H1 (cell line): ENCODE data around the gene CHMP4B. TPM values are rescaled to one million over a fixed set of nuclear protein-coding genes. Genes with fewer than 3 reads are reported as not detected.

Experiments used
- CTCF ChIA-PET: fragments of 300-600 bp; sonication (Branson Sonifier 250); formaldehyde crosslinking; loops from one replicate; lab custom pipeline; 2021; ENCODE audit not compliant: partially characterized antibody; lab: Charles Lee
- POLR2A ChIA-PET: fragments of 300-600 bp; sonication (Branson Sonifier 250); formaldehyde crosslinking; loops from one replicate; lab custom pipeline; 2021; ENCODE audit warnings: inconsistent platforms; ENCODE audit not compliant: partially characterized antibody; lab: Charles Lee
- DNase-seq, 2 experiments: peaks; one replicate each; pipeline versions ENCODE4 v3.0.0 to v3.0.0-alpha.2; 2010 to 2022; ENCODE audit warnings: low spot score in 2 of 2, low read depth in 1 of 2, mixed read lengths in 1 of 2
- FAIRE-seq: peaks from 2 replicates; lab custom pipeline; 2011; peaks lifted over from hg19 to GRCh38; lab: Jason Lieb, UNC
- H2AFZ ChIP-seq: 2 replicates; pipeline ENCODE4 v1.8.1; 2012; ENCODE audit warnings: low read length, inconsistent platforms
- H2AK5ac ChIP-seq: 2 replicates; pipeline ENCODE4 v1.6.1; 2013; ENCODE audit warnings: low read depth, low read length
- H2BK120ac ChIP-seq: replicated peaks from 2 replicates; pipeline ENCODE3; 2013; ENCODE audit warnings: low read depth, low read length, inconsistent platforms
- H2BK12ac ChIP-seq: 2 replicates; pipeline ENCODE4 v1.6.1; 2013; ENCODE audit warnings: low read depth, low read length
- H2BK15ac ChIP-seq: 2 replicates; pipeline ENCODE4 v1.6.1; 2013; ENCODE audit warnings: low read length
- H2BK20ac ChIP-seq: 2 replicates; pipeline ENCODE4 v1.6.1; 2013; ENCODE audit warnings: low read length
- H2BK5ac ChIP-seq: 2 replicates; pipeline ENCODE4 v1.6.1; 2013; ENCODE audit warnings: low read depth, low read length
- H3K14ac ChIP-seq: 2 replicates; pipeline ENCODE4 v1.6.1; 2013; ENCODE audit warnings: inconsistent platforms; ENCODE audit not compliant: insufficient read length
- H3K18ac ChIP-seq: 2 replicates; pipeline ENCODE4 v1.6.1; 2013; ENCODE audit warnings: low read length; ENCODE audit errors: extremely low read depth
- H3K23ac ChIP-seq: 2 replicates; pipeline ENCODE4 v1.6.1; 2013; ENCODE audit warnings: inconsistent platforms; ENCODE audit not compliant: insufficient read length
- H3K23me2 ChIP-seq: 2 replicates; pipeline ENCODE4 v1.6.1; 2013; ENCODE audit warnings: low read depth, low read length
- H3K27ac ChIP-seq: 2 replicates; pipeline ENCODE4 v1.6.1; 2011; ENCODE audit warnings: low read depth, low read length, inconsistent platforms
- H3K27me3 ChIP-seq, 4 experiments: replicated peaks in 1 of 4; 1 replicate in 1 of 4; 2 replicates in 3 of 4; pipeline versions ENCODE4 v1.6.1 to v1.8.1; 2011 to 2013; ENCODE audit warnings: low read length in 3 of 4, mild to moderate bottlenecking in 3 of 4, inconsistent platforms in 2 of 4, mixed read lengths in 2 of 4, moderate library complexity in 1 of 4; ENCODE audit not compliant: control insufficient read depth in 3 of 4, insufficient read depth in 3 of 4; ENCODE audit errors: extremely low read depth in 1 of 4
- H3K36me3 ChIP-seq, 4 experiments: 2 replicates each; pipeline versions ENCODE4 v1.6.1 to v1.8.1; 2011 to 2013; ENCODE audit warnings: mild to moderate bottlenecking in 4 of 4, low read length in 3 of 4, moderate library complexity in 2 of 4, control low read depth in 1 of 4, inconsistent platforms in 1 of 4; ENCODE audit not compliant: insufficient read depth in 4 of 4, control insufficient read depth in 2 of 4
- H3K4ac ChIP-seq: replicated peaks from 2 replicates; pipeline ENCODE3; 2013; ENCODE audit warnings: low read length, low read depth, mixed read lengths, inconsistent platforms; ENCODE audit not compliant: insufficient read length
- H3K4me1 ChIP-seq, 4 experiments: replicated peaks in 1 of 4; 1 replicate in 1 of 4; 2 replicates in 3 of 4; pipeline versions ENCODE4 v1.6.1 to v1.8.1; 2011 to 2013; ENCODE audit warnings: low read length in 3 of 4, inconsistent platforms in 2 of 4, mixed read lengths in 1 of 4; ENCODE audit not compliant: insufficient read depth in 4 of 4, control insufficient read depth in 3 of 4
- H3K4me2 ChIP-seq, 2 experiments: 2 replicates each; pipeline versions ENCODE4 v1.6.1 to v1.8.1; 2011 to 2013; ENCODE audit warnings: low read depth in 2 of 2, low read length in 2 of 2, control low read depth in 1 of 2, inconsistent platforms in 1 of 2, mild to moderate bottlenecking in 1 of 2; ENCODE audit not compliant: insufficient read depth in 1 of 2
- H3K4me3 ChIP-seq, 4 experiments: fragments of 200-600, 300-600 bp in 1 of 4; sonication (generic), shearing (Covaris generic), sonication (Bioruptor Twin) in 1 of 4; 2 replicates each; pipeline versions ENCODE4 v1.5.1 to v1.8.1; 2011 to 2016; ENCODE audit warnings: low read length in 4 of 4, low read depth in 3 of 4, control low read depth in 2 of 4, inconsistent platforms in 2 of 4, mild to moderate bottlenecking in 2 of 4, mixed read lengths in 1 of 4, moderate library complexity in 1 of 4; ENCODE audit not compliant: insufficient read depth in 2 of 4; ENCODE audit errors: extremely low read depth in 1 of 4
- H3K56ac ChIP-seq: replicated peaks from 2 replicates; pipeline ENCODE3; 2013; ENCODE audit warnings: low read depth, mild to moderate bottlenecking, mixed read lengths, low read length, inconsistent platforms; ENCODE audit not compliant: insufficient read length
- H3K79me1 ChIP-seq: 2 replicates; pipeline ENCODE4 v1.6.1; 2013; ENCODE audit warnings: low read depth, low read length, control low read depth
- H3K79me2 ChIP-seq, 2 experiments: 2 replicates each; pipeline versions ENCODE4 v1.6.1 to v1.8.1; 2012 to 2013; ENCODE audit warnings: low read length in 2 of 2, mild to moderate bottlenecking in 2 of 2, inconsistent platforms in 1 of 2; ENCODE audit not compliant: insufficient read depth in 2 of 2, control insufficient read depth in 1 of 2
- H3K9ac ChIP-seq, 4 experiments: replicated peaks in 1 of 4; 1 replicate in 1 of 4; 2 replicates in 3 of 4; pipeline versions ENCODE4 v1.6.1 to v1.8.1; 2011 to 2013; ENCODE audit warnings: low read depth in 3 of 4, low read length in 3 of 4, control low read depth in 2 of 4, mild to moderate bottlenecking in 2 of 4, moderate library complexity in 2 of 4, inconsistent platforms in 1 of 4; ENCODE audit errors: extremely low read depth in 1 of 4
- H3K9me3 ChIP-seq, 2 experiments: 2 replicates each; pipeline versions ENCODE4 v1.6.1 to v1.8.1; 2012 to 2013; ENCODE audit warnings: mild to moderate bottlenecking in 2 of 2, moderate library complexity in 2 of 2, control low read depth in 1 of 2, inconsistent platforms in 1 of 2, low read depth in 1 of 2, low read length in 1 of 2, mixed read lengths in 1 of 2; ENCODE audit not compliant: insufficient read depth in 2 of 2
- H4K20me1 ChIP-seq, 2 experiments: replicated peaks in 1 of 2; 2 replicates each; pipeline versions ENCODE3 to v1.8.1; 2011 to 2013; ENCODE audit warnings: inconsistent platforms in 2 of 2, low read length in 2 of 2, mild to moderate bottlenecking in 1 of 2; ENCODE audit not compliant: insufficient read depth in 2 of 2, control insufficient read depth in 1 of 2
- H4K5ac ChIP-seq: 2 replicates; pipeline ENCODE4 v1.6.1; 2013; ENCODE audit warnings: low read length, low read depth, mixed read lengths, inconsistent platforms; ENCODE audit not compliant: insufficient read length
- H4K8ac ChIP-seq: 2 replicates; pipeline ENCODE4 v1.8.0; 2013; ENCODE audit warnings: mild to moderate bottlenecking, moderate library complexity, low read length, inconsistent platforms; ENCODE audit not compliant: insufficient read depth; ENCODE audit errors: extremely low read depth
- H4K91ac ChIP-seq: replicated peaks from 2 replicates; pipeline ENCODE3; 2013; ENCODE audit warnings: low read length, mixed read lengths, inconsistent platforms; ENCODE audit not compliant: insufficient read length
- BRCA1 ChIP-seq: IDR thresholded peaks from 2 replicates; pipeline ENCODE4 v1.6.1; 2012; ENCODE audit warnings: low read depth, low read length, improper control_type of control experiment
- CBX5 ChIP-seq: fragments of 300-800, 300-1000 bp; sonication (generic); IDR thresholded peaks from 2 replicates; pipeline ENCODE4 v1.7.1; 2016; ENCODE audit warnings: antibody characterized with exemption, low read length, low read depth
- EP300 ChIP-seq, 2 experiments: IDR thresholded peaks; 1 replicate in 1 of 2; 2 replicates in 1 of 2; pipeline ENCODE4 v1.6.1; 2011 to 2012; ENCODE audit warnings: low read depth in 2 of 2, low read length in 2 of 2, mild to moderate bottlenecking in 2 of 2, borderline replicate concordance in 1 of 2, inconsistent platforms in 1 of 2, moderate library complexity in 1 of 2
- EZH2 ChIP-seq: fragments of 200-600 bp; sonication (generic); IDR thresholded peaks from 2 replicates; pipeline ENCODE4 v1.7.1; 2012; ENCODE audit warnings: low read depth, mild to moderate bottlenecking, moderate library complexity, low read length, inconsistent platforms; ENCODE audit not compliant: severe bottlenecking
- KDM5A ChIP-seq: fragments of 200-600 bp; IDR thresholded peaks from 2 replicates; pipeline ENCODE4 v1.7.1; 2012; ENCODE audit warnings: mild to moderate bottlenecking, low read length, inconsistent platforms, mixed read lengths
- POLR2AphosphoS5 ChIP-seq: IDR thresholded peaks from 2 replicates; pipeline ENCODE4 v1.6.1; 2011; ENCODE audit warnings: low read depth, low read length
- RNF2 ChIP-seq: fragments of 200-900, 300-1000 bp; sonication (generic); IDR thresholded peaks from 2 replicates; pipeline ENCODE4 v1.7.1; 2016; ENCODE audit warnings: borderline replicate concordance, low read depth, mild to moderate bottlenecking, antibody characterized with exemption, low read length; ENCODE audit not compliant: poor library complexity, severe bottlenecking; ENCODE audit errors: missing control alignments
- SIN3A ChIP-seq, 2 experiments: IDR thresholded peaks in 1 of 2; conservative IDR thresholded peaks in 1 of 2; 2 replicates each; pipeline ENCODE4 v1.6.1; 2011 to 2012; ENCODE audit warnings: low read length in 2 of 2, improper control_type of control experiment in 1 of 2, low read depth in 1 of 2, mild to moderate bottlenecking in 1 of 2
- SP2 ChIP-seq: IDR thresholded peaks from 2 replicates; pipeline ENCODE4 v1.6.1; 2012; ENCODE audit warnings: mild to moderate bottlenecking, low read length, inconsistent platforms
- TAF7 ChIP-seq: optimal IDR thresholded peaks from 2 replicates; pipeline ENCODE3; 2011; ENCODE audit warnings: low read depth, mild to moderate bottlenecking, inconsistent platforms, low read length, moderate library complexity, borderline replicate concordance
- TBP ChIP-seq: IDR thresholded peaks from 2 replicates; pipeline ENCODE4 v1.6.1; 2011; ENCODE audit warnings: low read depth, low read length, improper control_type of control experiment
- TCF12 ChIP-seq: IDR thresholded peaks from 2 replicates; pipeline ENCODE4 v1.6.1; 2011; ENCODE audit warnings: low read depth, mild to moderate bottlenecking, low read length
- YY1 ChIP-seq: IDR thresholded peaks from 2 replicates; pipeline ENCODE4 v1.6.1; 2011; ENCODE audit warnings: low read depth, mild to moderate bottlenecking, low read length
- WGBS, 2 experiments: shearing (Covaris generic) in 1 of 2; methylation state at CpG; one replicate each; pipeline versions ENCODE4 v1.1.6 to v1.1.7; 2013 to 2015; ENCODE audit warnings: low lambda C conversion rate in 2 of 2, mixed read lengths in 2 of 2, inconsistent platforms in 1 of 2, low coverage in 1 of 2, missing lambda C conversion rate in 1 of 2; ENCODE audit not compliant: insufficient replicate concordance in 2 of 2, insufficient coverage in 1 of 2, insufficient read length in 1 of 2; ENCODE audit errors: extremely low coverage in 1 of 2, missing lambda C conversion rate in 1 of 2; 5-methylcytosine and 5-hydroxymethylcytosine counted together
- polyA plus RNA-seq, 7 experiments: library from polyadenylated mRNA; depleted of rRNA in 3 of 7; stranded (reverse) in 5 of 7; unstranded in 2 of 7; fragments of >200 nt in 5 of 7; fragments of 200-250 nt in 2 of 7; gene quantifications; 1 replicate in 5 of 7; 2 replicates in 1 of 7; 4 replicates in 1 of 7; pipeline versions ENCODE4 v1.2.1 to v1.2.3, GENCODE V29; 2011 to 2013; ENCODE audit warnings: missing spikeins in 2 of 7, mixed read lengths in 2 of 7
- total RNA-seq: library from RNA; stranded (reverse); fragmentation: NEBNext Ultra II Directional; extraction: Animal tissue kit (Norgen Biotek cat#: 25700); gene quantifications from 2 replicates; pipeline ENCODE4 v1.2.1, GENCODE V29; 2021

The CHMP4B gene
- total and polyA plus RNA-seq, 2 of the 8 experiments (the other 6 are each of a cell fraction or from before 2014, with no cell fraction given): 38.6 to 66.3 TPM

GRCh38 chr20:33833333-33833732 is 22.2 kb downstream of the CHMP4B start:
- H2BK12ac ChIP-seq: no peak overlapping the region
- no peak overlapping the region for H4K8ac ChIP-seq
- H3K4ac ChIP-seq: no peak overlapping the region
- no peak overlapping the region for H3K4me3 ChIP-seq
- H3K27ac ChIP-seq: no peak overlapping the region
- H2BK5ac ChIP-seq: no peak overlapping the region
- H3K36me3 ChIP-seq: no peaks in the 10 kb centered on the region; a peak in 1 of 8 replicates
- H2AFZ ChIP-seq: no peak overlapping the region
- peaks cover 16% of the 10 kb centered on the region; the same call in 1 of the 2 replicates for H3K79me1 ChIP-seq
- DNase-seq: no peak
- no peak overlapping the region for H3K56ac ChIP-seq
- H3K79me2 ChIP-seq: peaks cover 0 to 56% of the 10 kb centered on the region in 2 experiments; a peak in 2 of 4 replicates
- H2BK120ac ChIP-seq: no peak overlapping the region
- WGBS, 2 experiments: 30% methylated on average over 1 of the region's 1 CpG; no CpG with 5 or more reads in 1 of the 2 experiments
- no peaks in the 10 kb centered on the region for H3K27me3 ChIP-seq
- no peaks in the 10 kb centered on the region for H3K23me2 ChIP-seq
- H2AK5ac ChIP-seq: no peak overlapping the region
- CTCF ChIA-PET: interaction anchor here (0.6 to 0.7 kb wide), 2 partner anchors 35 to 188 kb away, joined by 4 read pairs; no protein-coding TSS in a partner anchor
- H3K23ac ChIP-seq: no peak overlapping the region
- H2BK15ac ChIP-seq: no peak overlapping the region
- no peak overlapping the region for H4K91ac ChIP-seq
- H3K9me3 ChIP-seq: no peaks in the 10 kb centered on the region
- H3K4me2 ChIP-seq: no peak overlapping the region
- H4K20me1 ChIP-seq: peaks cover 5 to 12% of the 10 kb centered on the region in 2 experiments
- no peak overlapping the region for H4K5ac ChIP-seq
- no peak overlapping the region for H3K18ac ChIP-seq
- no peak overlapping the region for H2BK20ac ChIP-seq
- no peak for FAIRE-seq
- H3K4me1 ChIP-seq: peaks cover 3 to 12% (median 5%) of the 10 kb centered on the region in 4 experiments; a peak in 4 of 7 replicates
- H3K14ac ChIP-seq: no peak overlapping the region
- POLR2A ChIA-PET: interaction anchor here (0.7 kb wide), 1 partner anchor 8 kb away, joined by 3 read pairs; no protein-coding TSS in a partner anchor
- H3K9ac ChIP-seq: no peak overlapping the region
- TF ChIP-seq POLR2AphosphoS5 (no peak), TAF7 (no peak), CBX5 (no peak), BRCA1 (no peak), SIN3A (conservative IDR thresholded peaks at IDR 0.05 in 1 of 2, IDR thresholded peaks at IDR 0.05 in 1 of 2; ENCODE audit: low read depth in 1 of 2, low read length in 2 of 2) (no peak), EP300 (IDR thresholded peaks at IDR 0.05; ENCODE audit: borderline replicate concordance in 1 of 2, low read depth in 2 of 2, low read length in 2 of 2) (no peak), RNF2 (no peak), TCF12 (no peak), KDM5A (no peak), EZH2 (no peak), YY1 (no peak), TBP (no peak), SP2 (no peak)
